SK-N-SH treated with all-trans-retinoic acid at 6 μM for 48 hours (cell line): ENCODE results near the gene DSCAM.

ENCODE experiments used
- ATAC-seq: fragments of 200-7000 bp; cut with Tn5 transposase; 3 replicates; pipeline ENCODE4 v1.9.1; 2020; ENCODE audit warnings: mild to moderate bottlenecking, moderate library complexity
- ARNTL ChIP-seq: fragments of 450-650 bp; formaldehyde crosslinking; IDR thresholded peaks from 2 replicates; pipeline ENCODE4 v1.5.0; 2020; ENCODE audit warnings: low read depth, mild to moderate bottlenecking, moderate library complexity, borderline replicate concordance
- BACH2 ChIP-seq: fragments of 250-450 bp; sonication (Bioruptor Pico); IDR thresholded peaks from 2 replicates; pipeline ENCODE4 v1.9.0; 2021; ENCODE audit warnings: mild to moderate bottlenecking, borderline replicate concordance
- CSDC2 ChIP-seq: fragments of 250-450 bp; sonication (Bioruptor Pico); IDR thresholded peaks from 2 replicates; pipeline ENCODE4 v1.5.0; 2020; ENCODE audit warnings: mild to moderate bottlenecking, moderate library complexity
- ESRRG ChIP-seq: fragments of 250-450 bp; sonication (Bioruptor Pico); IDR thresholded peaks from 2 replicates; pipeline ENCODE4 v1.6.1; 2021; ENCODE audit warnings: mild to moderate bottlenecking
- ISL1 ChIP-seq: fragments of 250-450 bp; sonication (Bioruptor Pico); IDR thresholded peaks from 2 replicates; pipeline ENCODE4 v2.1.2; 2022; ENCODE audit warnings: mild to moderate bottlenecking, moderate library complexity
- OSR1 ChIP-seq: fragments of 250-450 bp; sonication (Bioruptor Pico); IDR thresholded peaks from 2 replicates; pipeline ENCODE4 v1.8.0; 2022; ENCODE audit warnings: moderate library complexity, mild to moderate bottlenecking, inconsistent platforms
- PPARA ChIP-seq: fragments of 250-450 bp; sonication (Bioruptor Pico); IDR thresholded peaks from 2 replicates; pipeline ENCODE4 v1.5.0; 2020; ENCODE audit warnings: mild to moderate bottlenecking, borderline replicate concordance
- RARB ChIP-seq: fragments of 250-450 bp; sonication (Bioruptor Pico); IDR thresholded peaks from 2 replicates; pipeline ENCODE4 v1.8.0; 2021; ENCODE audit warnings: mild to moderate bottlenecking, moderate library complexity
- SNAI2 ChIP-seq: fragments of 250-450 bp; sonication (Bioruptor Pico); IDR thresholded peaks from 2 replicates; pipeline ENCODE4 v1.5.0; 2020; ENCODE audit warnings: mild to moderate bottlenecking, moderate library complexity
- TCF4 ChIP-seq: fragments of 250-450 bp; sonication (Bioruptor Pico); IDR thresholded peaks from 2 replicates; pipeline ENCODE4 v1.8.0; 2021; ENCODE audit warnings: mild to moderate bottlenecking, moderate library complexity, borderline replicate concordance
- TOX ChIP-seq: fragments of 250-450 bp; sonication (Bioruptor Pico); IDR thresholded peaks from 2 replicates; pipeline ENCODE4 v1.8.0; 2021; ENCODE audit warnings: mild to moderate bottlenecking, moderate library complexity, borderline replicate concordance
- ZFP3 ChIP-seq: fragments of 250-450 bp; sonication (Bioruptor Pico); IDR thresholded peaks from 2 replicates; pipeline ENCODE4 v1.5.0; 2020; ENCODE audit warnings: mild to moderate bottlenecking, moderate library complexity
- ZFP30 ChIP-seq: fragments of 450-650 bp; formaldehyde crosslinking; IDR thresholded peaks from 2 replicates; pipeline ENCODE4 v1.5.0; 2022; ENCODE audit warnings: mild to moderate bottlenecking, moderate library complexity
- ZNF565 ChIP-seq: fragments of 450-650 bp; formaldehyde crosslinking; conservative IDR thresholded peaks from 2 replicates; pipeline ENCODE4 v1.5.0; 2020; ENCODE audit warnings: low read depth, mild to moderate bottlenecking, moderate library complexity
- ZNF70 ChIP-seq: fragments of 450-650 bp; formaldehyde crosslinking; IDR thresholded peaks from 2 replicates; pipeline ENCODE4 v1.5.0; 2020; ENCODE audit warnings: mild to moderate bottlenecking, moderate library complexity
- ZNF8 ChIP-seq: fragments of 450-650 bp; formaldehyde crosslinking; IDR thresholded peaks from 2 replicates; pipeline ENCODE4 v1.5.0; 2020; ENCODE audit warnings: mild to moderate bottlenecking, moderate library complexity
- TF ChIP-seq, protein P1 (sequence below): fragments of 250-450 bp; sonication (Bioruptor Pico); IDR thresholded peaks from 2 replicates; pipeline ENCODE4 v1.8.0; 2020; ENCODE audit warnings: mild to moderate bottlenecking, moderate library complexity, borderline replicate concordance
- TF ChIP-seq, protein P2 (sequence below): fragments of 250-450 bp; sonication (Bioruptor Pico); IDR thresholded peaks from 2 replicates; pipeline ENCODE4 v1.5.1; 2021; ENCODE audit warnings: mild to moderate bottlenecking, moderate library complexity
- TF ChIP-seq, protein P3 (sequence below): fragments of 250-450 bp; sonication (Bioruptor Pico); IDR thresholded peaks from 2 replicates; pipeline ENCODE4 v1.8.0; 2021; ENCODE audit warnings: low read depth, mild to moderate bottlenecking, moderate library complexity, borderline replicate concordance
- TF ChIP-seq, protein P4 (sequence below): fragments of 250-450 bp; sonication (Bioruptor Pico); IDR thresholded peaks from 2 replicates; pipeline ENCODE4 v1.5.0; 2020; ENCODE audit warnings: mild to moderate bottlenecking, moderate library complexity
- TF ChIP-seq, protein P5 (sequence below): fragments of 250-450 bp; sonication (Bioruptor Pico); IDR thresholded peaks from 2 replicates; pipeline ENCODE4 v1.5.1; 2020; ENCODE audit warnings: low read depth, mild to moderate bottlenecking, moderate library complexity

DSCAM gene

GRCh38 chr21:40719615-40720014 lies 127.3 kb downstream of the DSCAM start:
- no peak for TF ChIP-seq BACH2
- no peak for TF ChIP-seq ZNF70 (CRISPR knock-in tag)
- no peak for TF ChIP-seq TCF4 (CRISPR knock-in tag)
- TF ChIP-seq RARB = no peak
- no peak for TF ChIP-seq ARNTL (CRISPR knock-in tag)
- TF ChIP-seq, protein P1, sequence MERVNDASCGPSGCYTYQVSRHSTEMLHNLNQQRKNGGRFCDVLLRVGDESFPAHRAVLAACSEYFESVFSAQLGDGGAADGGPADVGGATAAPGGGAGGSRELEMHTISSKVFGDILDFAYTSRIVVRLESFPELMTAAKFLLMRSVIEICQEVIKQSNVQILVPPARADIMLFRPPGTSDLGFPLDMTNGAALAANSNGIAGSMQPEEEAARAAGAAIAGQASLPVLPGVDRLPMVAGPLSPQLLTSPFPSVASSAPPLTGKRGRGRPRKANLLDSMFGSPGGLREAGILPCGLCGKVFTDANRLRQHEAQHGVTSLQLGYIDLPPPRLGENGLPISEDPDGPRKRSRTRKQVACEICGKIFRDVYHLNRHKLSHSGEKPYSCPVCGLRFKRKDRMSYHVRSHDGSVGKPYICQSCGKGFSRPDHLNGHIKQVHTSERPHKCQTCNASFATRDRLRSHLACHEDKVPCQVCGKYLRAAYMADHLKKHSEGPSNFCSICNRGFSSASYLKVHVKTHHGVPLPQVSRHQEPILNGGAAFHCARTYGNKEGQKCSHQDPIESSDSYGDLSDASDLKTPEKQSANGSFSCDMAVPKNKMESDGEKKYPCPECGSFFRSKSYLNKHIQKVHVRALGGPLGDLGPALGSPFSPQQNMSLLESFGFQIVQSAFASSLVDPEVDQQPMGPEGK = no peak
- no peak for TF ChIP-seq PPARA
- no peak for TF ChIP-seq ZFP3 (CRISPR knock-in tag)
- TF ChIP-seq ISL1 = no peak
- TF ChIP-seq ZFP30 (CRISPR knock-in tag) = no peak
- no peak for TF ChIP-seq CSDC2 (CRISPR knock-in tag)
- no peak for TF ChIP-seq OSR1 (CRISPR knock-in tag)
- ATAC-seq = no peak

DNA sequence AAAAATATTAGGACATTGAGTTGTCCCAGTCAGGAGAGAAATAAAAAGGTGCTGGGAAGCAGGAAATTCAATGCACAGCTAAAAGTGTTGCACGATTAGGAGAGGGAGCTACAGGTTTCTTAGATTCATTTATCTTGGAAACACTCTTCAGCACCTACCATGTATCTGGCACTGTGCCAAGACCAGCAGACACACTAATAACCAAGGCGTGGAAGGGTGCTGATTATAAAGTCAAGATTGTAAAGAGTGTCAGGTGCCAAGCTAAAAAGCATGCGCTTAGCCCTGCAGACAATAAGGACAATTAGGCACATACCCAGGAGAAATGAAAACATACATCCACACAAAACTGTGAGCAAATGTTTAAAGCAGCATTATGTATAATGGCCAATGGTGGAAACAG lies 129.9 kb downstream of the DSCAM start:
- no peak for TF ChIP-seq ISL1
- TF ChIP-seq ZNF70 (CRISPR knock-in tag) = no peak
- TF ChIP-seq, protein P2, sequence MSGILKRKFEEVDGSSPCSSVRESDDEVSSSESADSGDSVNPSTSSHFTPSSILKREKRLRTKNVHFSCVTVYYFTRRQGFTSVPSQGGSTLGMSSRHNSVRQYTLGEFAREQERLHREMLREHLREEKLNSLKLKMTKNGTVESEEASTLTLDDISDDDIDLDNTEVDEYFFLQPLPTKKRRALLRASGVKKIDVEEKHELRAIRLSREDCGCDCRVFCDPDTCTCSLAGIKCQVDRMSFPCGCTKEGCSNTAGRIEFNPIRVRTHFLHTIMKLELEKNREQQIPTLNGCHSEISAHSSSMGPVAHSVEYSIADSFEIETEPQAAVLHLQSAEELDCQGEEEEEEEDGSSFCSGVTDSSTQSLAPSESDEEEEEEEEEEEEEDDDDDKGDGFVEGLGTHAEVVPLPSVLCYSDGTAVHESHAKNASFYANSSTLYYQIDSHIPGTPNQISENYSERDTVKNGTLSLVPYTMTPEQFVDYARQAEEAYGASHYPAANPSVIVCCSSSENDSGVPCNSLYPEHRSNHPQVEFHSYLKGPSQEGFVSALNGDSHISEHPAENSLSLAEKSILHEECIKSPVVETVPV (CRISPR knock-in tag) = no peak
- TF ChIP-seq PPARA = no peak
- TF ChIP-seq, protein P3, sequence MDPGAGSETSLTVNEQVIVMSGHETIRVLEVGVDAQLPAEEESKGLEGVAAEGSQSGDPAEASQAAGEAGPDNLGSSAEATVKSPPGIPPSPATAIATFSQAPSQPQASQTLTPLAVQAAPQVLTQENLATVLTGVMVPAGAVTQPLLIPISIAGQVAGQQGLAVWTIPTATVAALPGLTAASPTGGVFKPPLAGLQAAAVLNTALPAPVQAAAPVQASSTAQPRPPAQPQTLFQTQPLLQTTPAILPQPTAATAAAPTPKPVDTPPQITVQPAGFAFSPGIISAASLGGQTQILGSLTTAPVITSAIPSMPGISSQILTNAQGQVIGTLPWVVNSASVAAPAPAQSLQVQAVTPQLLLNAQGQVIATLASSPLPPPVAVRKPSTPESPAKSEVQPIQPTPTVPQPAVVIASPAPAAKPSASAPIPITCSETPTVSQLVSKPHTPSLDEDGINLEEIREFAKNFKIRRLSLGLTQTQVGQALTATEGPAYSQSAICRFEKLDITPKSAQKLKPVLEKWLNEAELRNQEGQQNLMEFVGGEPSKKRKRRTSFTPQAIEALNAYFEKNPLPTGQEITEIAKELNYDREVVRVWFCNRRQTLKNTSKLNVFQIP (CRISPR knock-in tag) = no peak
- TF ChIP-seq, protein P4, sequence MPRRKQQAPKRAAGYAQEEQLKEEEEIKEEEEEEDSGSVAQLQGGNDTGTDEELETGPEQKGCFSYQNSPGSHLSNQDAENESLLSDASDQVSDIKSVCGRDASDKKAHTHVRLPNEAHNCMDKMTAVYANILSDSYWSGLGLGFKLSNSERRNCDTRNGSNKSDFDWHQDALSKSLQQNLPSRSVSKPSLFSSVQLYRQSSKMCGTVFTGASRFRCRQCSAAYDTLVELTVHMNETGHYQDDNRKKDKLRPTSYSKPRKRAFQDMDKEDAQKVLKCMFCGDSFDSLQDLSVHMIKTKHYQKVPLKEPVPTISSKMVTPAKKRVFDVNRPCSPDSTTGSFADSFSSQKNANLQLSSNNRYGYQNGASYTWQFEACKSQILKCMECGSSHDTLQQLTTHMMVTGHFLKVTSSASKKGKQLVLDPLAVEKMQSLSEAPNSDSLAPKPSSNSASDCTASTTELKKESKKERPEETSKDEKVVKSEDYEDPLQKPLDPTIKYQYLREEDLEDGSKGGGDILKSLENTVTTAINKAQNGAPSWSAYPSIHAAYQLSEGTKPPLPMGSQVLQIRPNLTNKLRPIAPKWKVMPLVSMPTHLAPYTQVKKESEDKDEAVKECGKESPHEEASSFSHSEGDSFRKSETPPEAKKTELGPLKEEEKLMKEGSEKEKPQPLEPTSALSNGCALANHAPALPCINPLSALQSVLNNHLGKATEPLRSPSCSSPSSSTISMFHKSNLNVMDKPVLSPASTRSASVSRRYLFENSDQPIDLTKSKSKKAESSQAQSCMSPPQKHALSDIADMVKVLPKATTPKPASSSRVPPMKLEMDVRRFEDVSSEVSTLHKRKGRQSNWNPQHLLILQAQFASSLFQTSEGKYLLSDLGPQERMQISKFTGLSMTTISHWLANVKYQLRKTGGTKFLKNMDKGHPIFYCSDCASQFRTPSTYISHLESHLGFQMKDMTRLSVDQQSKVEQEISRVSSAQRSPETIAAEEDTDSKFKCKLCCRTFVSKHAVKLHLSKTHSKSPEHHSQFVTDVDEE (CRISPR knock-in tag) = no peak
- TF ChIP-seq SNAI2 (CRISPR knock-in tag) = no peak
- TF ChIP-seq ZNF8 (CRISPR knock-in tag) = no peak
- no peak for TF ChIP-seq TOX (CRISPR knock-in tag)
- no peak for TF ChIP-seq ARNTL (CRISPR knock-in tag)
- no peak for TF ChIP-seq ESRRG (CRISPR knock-in tag)
- no peak for TF ChIP-seq BACH2
- no peak for TF ChIP-seq ZFP3 (CRISPR knock-in tag)
- TF ChIP-seq ZNF565 (CRISPR knock-in tag) = no peak
- TF ChIP-seq, protein P1 = no peak
- TF ChIP-seq, protein P5, sequence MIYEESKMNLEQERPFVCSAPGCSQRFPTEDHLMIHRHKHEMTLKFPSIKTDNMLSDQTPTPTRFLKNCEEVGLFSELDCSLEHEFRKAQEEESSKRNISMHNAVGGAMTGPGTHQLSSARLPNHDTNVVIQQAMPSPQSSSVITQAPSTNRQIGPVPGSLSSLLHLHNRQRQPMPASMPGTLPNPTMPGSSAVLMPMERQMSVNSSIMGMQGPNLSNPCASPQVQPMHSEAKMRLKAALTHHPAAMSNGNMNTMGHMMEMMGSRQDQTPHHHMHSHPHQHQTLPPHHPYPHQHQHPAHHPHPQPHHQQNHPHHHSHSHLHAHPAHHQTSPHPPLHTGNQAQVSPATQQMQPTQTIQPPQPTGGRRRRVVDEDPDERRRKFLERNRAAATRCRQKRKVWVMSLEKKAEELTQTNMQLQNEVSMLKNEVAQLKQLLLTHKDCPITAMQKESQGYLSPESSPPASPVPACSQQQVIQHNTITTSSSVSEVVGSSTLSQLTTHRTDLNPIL (CRISPR knock-in tag) = no peak
- TF ChIP-seq, all 23 proteins: peak for 0
- ATAC-seq = no peak
